ENCODE data around the gene APOD.

Gene APOD

DNA sequence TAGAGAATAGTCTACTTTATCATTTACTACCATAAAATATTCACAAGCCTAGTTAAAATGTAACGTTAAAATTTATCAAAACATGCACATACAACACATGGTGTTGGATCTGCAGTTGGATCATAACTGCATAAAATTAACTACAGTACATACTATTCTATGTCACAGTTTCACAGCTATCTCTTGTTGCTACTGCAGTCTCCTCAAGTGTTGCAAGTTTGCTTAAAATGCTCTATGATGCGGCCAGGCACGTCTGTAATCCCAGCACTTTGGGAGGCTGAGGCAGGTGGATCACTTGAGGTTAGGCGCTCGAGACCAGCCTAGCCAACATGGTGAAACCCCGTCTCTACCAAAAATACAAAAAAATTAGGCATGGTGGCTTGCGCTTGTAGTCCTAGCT is 50.9 kb downstream of the APOD start:
- peaks cover 3% of the 10 kb centered on the region; the same call in 1 of the 2 replicates for H4K20me1 ChIP-seq (ENCODE audit: insufficient read depth, low read length)
- no peak for TF ChIP-seq EZH2 (optimal IDR thresholded peaks at IDR 0.05; ENCODE audit: low read depth, low read length)
- TF ChIP-seq, protein P1, sequence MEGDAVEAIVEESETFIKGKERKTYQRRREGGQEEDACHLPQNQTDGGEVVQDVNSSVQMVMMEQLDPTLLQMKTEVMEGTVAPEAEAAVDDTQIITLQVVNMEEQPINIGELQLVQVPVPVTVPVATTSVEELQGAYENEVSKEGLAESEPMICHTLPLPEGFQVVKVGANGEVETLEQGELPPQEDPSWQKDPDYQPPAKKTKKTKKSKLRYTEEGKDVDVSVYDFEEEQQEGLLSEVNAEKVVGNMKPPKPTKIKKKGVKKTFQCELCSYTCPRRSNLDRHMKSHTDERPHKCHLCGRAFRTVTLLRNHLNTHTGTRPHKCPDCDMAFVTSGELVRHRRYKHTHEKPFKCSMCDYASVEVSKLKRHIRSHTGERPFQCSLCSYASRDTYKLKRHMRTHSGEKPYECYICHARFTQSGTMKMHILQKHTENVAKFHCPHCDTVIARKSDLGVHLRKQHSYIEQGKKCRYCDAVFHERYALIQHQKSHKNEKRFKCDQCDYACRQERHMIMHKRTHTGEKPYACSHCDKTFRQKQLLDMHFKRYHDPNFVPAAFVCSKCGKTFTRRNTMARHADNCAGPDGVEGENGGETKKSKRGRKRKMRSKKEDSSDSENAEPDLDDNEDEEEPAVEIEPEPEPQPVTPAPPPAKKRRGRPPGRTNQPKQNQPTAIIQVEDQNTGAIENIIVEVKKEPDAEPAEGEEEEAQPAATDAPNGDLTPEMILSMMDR (IDR thresholded peaks at IDR 0.05; ENCODE audit: low read length): no peak
- TF ChIP-seq EZH2phosphoT487 (IDR thresholded peaks at IDR 0.05; ENCODE audit: low read length): no peak
- H3K4me2 ChIP-seq (ENCODE audit: low read depth, low read length): peak overlapping the region; percentile 56

DNA sequence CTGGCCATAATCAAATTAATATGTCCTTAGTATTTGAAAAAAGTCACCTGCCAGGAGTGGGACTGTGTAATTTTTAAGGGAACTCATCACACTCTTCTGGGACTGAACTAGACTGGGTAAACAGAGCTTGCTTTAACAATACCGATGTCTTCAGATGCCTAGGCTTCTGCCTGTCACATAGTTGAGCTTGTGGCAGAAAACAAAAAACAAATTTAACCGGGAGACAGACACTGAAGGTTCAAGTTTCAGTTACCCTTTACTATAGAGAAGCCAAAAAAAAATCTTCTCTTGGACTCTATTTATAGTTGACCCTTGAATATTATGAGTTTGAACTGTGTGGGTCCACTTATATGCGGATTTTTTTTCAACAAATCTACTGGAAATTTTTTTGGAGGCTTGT is 51.4 kb downstream of the APOD start:
- peak overlapping the region; percentile 56 for H3K4me2 ChIP-seq (ENCODE audit: low read depth, low read length)
- no peaks in the 10 kb centered on the region; the same call in 1 of the 2 replicates for H4K20me1 ChIP-seq (ENCODE audit: insufficient read depth, low read length)
- H3K79me2 ChIP-seq (ENCODE audit: low read length): peaks cover 92% of the 10 kb centered on the region
- no peaks in the 10 kb centered on the region for H3K9me3 ChIP-seq (replicated peaks; ENCODE audit: insufficient read depth, low read length)
- H3K36me3 ChIP-seq (replicated peaks; ENCODE audit: insufficient read depth, low read length): peaks cover 6% of the 10 kb centered on the region; the same call in 1 of the 2 replicates
- peak overlapping the region; percentile 23; the same call in 1 of the 2 replicates for H3K27ac ChIP-seq (ENCODE audit: low read length)
- H3K4me3 ChIP-seq (ENCODE audit: low read length): peak overlapping the region; percentile 15; the same call in 1 of the 2 replicates
- no peak overlapping the region for H2AFZ ChIP-seq (ENCODE audit: low read length)
- H3K4me1 ChIP-seq (ENCODE audit: low read length): peaks cover 41% of the 10 kb centered on the region
- no peaks in the 10 kb centered on the region for H3K27me3 ChIP-seq (replicated peaks; ENCODE audit: insufficient read depth, low read length)
- TF ChIP-seq, protein P1 (IDR thresholded peaks at IDR 0.05; ENCODE audit: low read length): no peak
- TF ChIP-seq EZH2phosphoT487 (IDR thresholded peaks at IDR 0.05; ENCODE audit: low read length): no peak
- TF ChIP-seq EZH2 (optimal IDR thresholded peaks at IDR 0.05; ENCODE audit: low read depth, low read length): no peak
- DNase-seq: peak; percentile 74
- no peaks in the 10 kb centered on the region for H3K9me2 ChIP-seq (replicated peaks; ENCODE audit: insufficient read depth, low read length)
- H3K9ac ChIP-seq (ENCODE audit: low read length): peak overlapping the region; percentile 2; the same call in 1 of the 2 replicates
- H3F3A ChIP-seq (ENCODE audit: insufficient read depth, low read length): peaks cover 20% of the 10 kb centered on the region

More for the DNA sequence above, 50.9 kb downstream of the APOD start:
- H3K27me3 ChIP-seq (replicated peaks; ENCODE audit: insufficient read depth, low read length): no peaks in the 10 kb centered on the region
- H3K9me3 ChIP-seq (replicated peaks; ENCODE audit: insufficient read depth, low read length): no peaks in the 10 kb centered on the region
- H3K4me1 ChIP-seq (ENCODE audit: low read length): peaks cover 46% of the 10 kb centered on the region
- no peak overlapping the region for H3K9ac ChIP-seq (ENCODE audit: low read length)
- H3K4me3 ChIP-seq (ENCODE audit: low read length): no peak overlapping the region
- no peak overlapping the region for H3K27ac ChIP-seq (ENCODE audit: low read length)
- no peak for DNase-seq
- H3K79me2 ChIP-seq (ENCODE audit: low read length): peaks cover 93% of the 10 kb centered on the region
- peaks cover 6% of the 10 kb centered on the region; the same call in 1 of the 2 replicates for H3K36me3 ChIP-seq (replicated peaks; ENCODE audit: insufficient read depth, low read length)
- H3F3A ChIP-seq (ENCODE audit: insufficient read depth, low read length): peaks cover 25% of the 10 kb centered on the region
- H2AFZ ChIP-seq (ENCODE audit: low read length): no peak overlapping the region
- no peaks in the 10 kb centered on the region for H3K9me2 ChIP-seq (replicated peaks; ENCODE audit: insufficient read depth, low read length)

DNA sequence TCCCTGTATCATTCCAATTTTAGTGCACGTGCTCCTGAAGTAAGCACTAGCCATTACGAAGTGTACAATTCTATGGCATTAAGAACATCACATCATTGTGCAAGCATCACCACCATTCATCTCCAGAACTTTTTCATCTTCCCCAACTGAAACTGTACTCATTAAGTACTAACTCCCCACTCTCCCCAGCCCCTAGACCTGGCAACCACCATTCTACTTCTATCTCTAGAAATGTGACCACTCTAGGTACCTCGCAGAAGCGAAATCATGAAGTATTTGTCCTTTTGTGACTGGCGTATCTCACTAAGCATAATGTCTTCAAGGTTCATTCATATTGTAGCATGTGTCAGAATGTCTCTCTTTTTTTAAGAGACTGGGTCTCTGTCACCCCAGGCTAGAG is 52.1 kb downstream of the APOD start:
- TF ChIP-seq EZH2phosphoT487 (IDR thresholded peaks at IDR 0.05; ENCODE audit: low read length): no peak
- no peak for TF ChIP-seq EZH2 (optimal IDR thresholded peaks at IDR 0.05; ENCODE audit: low read depth, low read length)
- TF ChIP-seq, protein P1 (IDR thresholded peaks at IDR 0.05; ENCODE audit: low read length): no peak
- H3K9me3 ChIP-seq (replicated peaks; ENCODE audit: insufficient read depth, low read length): no peaks in the 10 kb centered on the region
- peaks cover 6% of the 10 kb centered on the region; the same call in 1 of the 2 replicates for H3K36me3 ChIP-seq (replicated peaks; ENCODE audit: insufficient read depth, low read length)
- DNase-seq: no peak
- peaks cover 87% of the 10 kb centered on the region for H3K79me2 ChIP-seq (ENCODE audit: low read length)
- H3K4me1 ChIP-seq (ENCODE audit: low read length): peaks cover 38% of the 10 kb centered on the region
- H3K27ac ChIP-seq (ENCODE audit: low read length): no peak overlapping the region
- no peaks in the 10 kb centered on the region for H3K9me2 ChIP-seq (replicated peaks; ENCODE audit: insufficient read depth, low read length)
- H4K20me1 ChIP-seq (ENCODE audit: insufficient read depth, low read length): no peaks in the 10 kb centered on the region; the same call in 1 of the 2 replicates
- peak overlapping the region; percentile 56; the same call in 1 of the 2 replicates for H3K4me2 ChIP-seq (ENCODE audit: low read depth, low read length)
- no peaks in the 10 kb centered on the region for H3K27me3 ChIP-seq (replicated peaks; ENCODE audit: insufficient read depth, low read length)
- no peak overlapping the region for H2AFZ ChIP-seq (ENCODE audit: low read length)
- H3F3A ChIP-seq (ENCODE audit: insufficient read depth, low read length): peaks cover 20% of the 10 kb centered on the region
- no peak overlapping the region for H3K4me3 ChIP-seq (ENCODE audit: low read length)
- no peak overlapping the region for H3K9ac ChIP-seq (ENCODE audit: low read length)

Measured in MM.1S (cell line).